Lung (tissue), 12 donors: Measurements from ENCODE around the gene C1orf105. TPM values are rescaled to one million over a fixed set of nuclear protein-coding genes. Genes with fewer than 3 reads are reported as not detected.

Experiments used
- ATAC-seq: fragments of 200-7000 bp; cut with Tn5 transposase; one replicate; pipeline ENCODE4 v1.9.1; 2020; ENCODE audit warnings: moderate number of reproducible peaks; ENCODE audit not compliant: insufficient read depth, low FRiP score
- DNase-seq, 3 donors: peaks; one replicate each; pipeline ENCODE4 v3.0.0-alpha.2; 2013 to 2017
- H3K27ac ChIP-seq, 2 donors: one replicate each; pipeline ENCODE4 v1.5.1; 2013; ENCODE audit warnings: mild to moderate bottlenecking in 2 of 2, moderate library complexity in 2 of 2, control low read depth in 1 of 2, inconsistent platforms in 1 of 2, low read depth in 1 of 2, low read length in 1 of 2
- H3K27me3 ChIP-seq, 3 donors: one replicate each; pipeline ENCODE4 v1.5.1; 2013; ENCODE audit warnings: low read length in 2 of 3; ENCODE audit not compliant: control insufficient read depth in 3 of 3, insufficient read depth in 3 of 3
- H3K36me3 ChIP-seq, 4 donors: one replicate each; pipeline ENCODE4 v1.5.1; 2013; ENCODE audit warnings: low read length in 4 of 4, mild to moderate bottlenecking in 1 of 4, moderate library complexity in 1 of 4; ENCODE audit not compliant: control insufficient read depth in 4 of 4, insufficient read depth in 4 of 4
- H3K4me1 ChIP-seq, 5 donors: one replicate each; pipeline ENCODE4 v1.5.1; 2013; ENCODE audit warnings: low read length in 5 of 5, mild to moderate bottlenecking in 2 of 5, moderate library complexity in 1 of 5; ENCODE audit not compliant: control insufficient read depth in 5 of 5, insufficient read depth in 5 of 5
- H3K4me3 ChIP-seq: one replicate; pipeline ENCODE4 v1.5.1; 2013; ENCODE audit warnings: mild to moderate bottlenecking, control low read depth, moderate library complexity
- H3K9ac ChIP-seq, 2 donors: one replicate each; pipeline ENCODE4 v1.5.1; 2013; ENCODE audit warnings: low read length in 2 of 2, control low read depth in 1 of 2; ENCODE audit not compliant: insufficient read depth in 1 of 2
- H3K9me3 ChIP-seq, 4 donors: one replicate each; pipeline ENCODE4 v1.5.1; 2013; ENCODE audit warnings: low read length in 3 of 4, mild to moderate bottlenecking in 1 of 4, moderate library complexity in 1 of 4; ENCODE audit not compliant: control insufficient read depth in 4 of 4, insufficient read depth in 3 of 4
- CTCF ChIP-seq: IDR thresholded peaks from 2 replicates; pipeline ENCODE4 v1.5.1; 2012; ENCODE audit warnings: mild to moderate bottlenecking; ENCODE audit errors: control extremely low read depth, extremely low read depth
- WGBS, 2 donors: extraction: QIAGEN DNeasy Blood & Tissue Kit; methylation state at CpG; one replicate each; pipeline ENCODE4 v1.1.7; 2013; 5-methylcytosine and 5-hydroxymethylcytosine counted together
- polyA plus RNA-seq, 2 donors: library from polyadenylated mRNA; stranded (reverse); fragments of 200-250 nt; gene quantifications; one replicate each; pipeline ENCODE4 v1.2.1, GENCODE V29; 2013
- total RNA-seq, 2 donors: library from RNA; depleted of rRNA in 1 of 2; stranded (reverse); fragments of >200 nt in 1 of 2; gene quantifications; one replicate each; pipeline ENCODE4 v1.2.1, GENCODE V29; 2014 to 2021
- donor health status: control.
- donor health status: control.
- donor health status: Bipolar disorder and iron deficiency.
- donor health status: healthy.
- donor health status: DM: yes; HTN: yes; CAD: no.

Gene C1orf105
- total and polyA plus RNA-seq, 4 donors, result not detected

- Histone ChIP-seq H3K4me1 (no peaks in the 10 kb centered on the region), H3K27ac (no peak overlapping the region), H3K9me3 (no peaks in the 10 kb centered on the region), H3K9ac (no peak overlapping the region), H3K27me3 (no peaks in the 10 kb centered on the region), H3K36me3 (no peaks in the 10 kb centered on the region), H3K4me3 (no peak overlapping the region)
- no peak for DNase-seq
- 69 to 94% methylated on average over 1 of the region's 1 CpG for WGBS, 2 donors
- ATAC-seq, result no peak
- TF ChIP-seq CTCF, result no peak
These were observed 96.6 kb downstream of the C1orf105 start for GRCh38 chr1:172517081-172517480.

GRCh38 chr1:172517545-172517944, 97.1 kb downstream of the C1orf105 start:
- ATAC-seq (no peak), DNase-seq (no peak)
- no peak for TF ChIP-seq CTCF
- Histone ChIP-seq H3K36me3 (no peaks in the 10 kb centered on the region), H3K4me3 (no peak overlapping the region), H3K9me3 (no peaks in the 10 kb centered on the region), H3K27me3 (no peaks in the 10 kb centered on the region), H3K9ac (no peak overlapping the region), H3K27ac (no peak overlapping the region), H3K4me1 (no peaks in the 10 kb centered on the region)
- WGBS, 2 donors, result 95 to 96% methylated on average over 4 of the region's 4 CpGs

Other genes with a start within 250 kb of the C1orf105 start
- 10 to 100 TPM; 17.9 to 26.1 TPM for gene PIGC, start 23.4 kb downstream of the C1orf105 start, total RNA-seq
- gene PIGC, start 23.4 kb downstream of the C1orf105 start, polyA plus RNA-seq, result 10 to 100 TPM; 20.0 to 21.8 TPM
- gene SUCO, start 112.5 kb downstream of the C1orf105 start, total RNA-seq, result 10 to 100 TPM; 32.3 to 86.8 TPM
- gene SUCO, start 112.5 kb downstream of the C1orf105 start, polyA plus RNA-seq, result 10 to 100 TPM; 10.2 to 11.7 TPM
- gene FASLG, start 238.4 kb downstream of the C1orf105 start, total RNA-seq, result under 1 TPM in 1 of 2 donors, not detected in 1; 0.34 TPM
- gene FASLG, start 238.4 kb downstream of the C1orf105 start, polyA plus RNA-seq, result under 1 TPM; 0.20 to 0.30 TPM